Activated CD4-positive, alpha-beta T cell treated with anti-CD3 and anti-CD28 coated beads for 48 hours (primary cell): ENCODE data around the gene ATP10A.

Experiments used
- DNase-seq: peaks from one replicate; pipeline ENCODE4 v3.0.0-alpha.2; 2020

The ATP10A gene, protein sequence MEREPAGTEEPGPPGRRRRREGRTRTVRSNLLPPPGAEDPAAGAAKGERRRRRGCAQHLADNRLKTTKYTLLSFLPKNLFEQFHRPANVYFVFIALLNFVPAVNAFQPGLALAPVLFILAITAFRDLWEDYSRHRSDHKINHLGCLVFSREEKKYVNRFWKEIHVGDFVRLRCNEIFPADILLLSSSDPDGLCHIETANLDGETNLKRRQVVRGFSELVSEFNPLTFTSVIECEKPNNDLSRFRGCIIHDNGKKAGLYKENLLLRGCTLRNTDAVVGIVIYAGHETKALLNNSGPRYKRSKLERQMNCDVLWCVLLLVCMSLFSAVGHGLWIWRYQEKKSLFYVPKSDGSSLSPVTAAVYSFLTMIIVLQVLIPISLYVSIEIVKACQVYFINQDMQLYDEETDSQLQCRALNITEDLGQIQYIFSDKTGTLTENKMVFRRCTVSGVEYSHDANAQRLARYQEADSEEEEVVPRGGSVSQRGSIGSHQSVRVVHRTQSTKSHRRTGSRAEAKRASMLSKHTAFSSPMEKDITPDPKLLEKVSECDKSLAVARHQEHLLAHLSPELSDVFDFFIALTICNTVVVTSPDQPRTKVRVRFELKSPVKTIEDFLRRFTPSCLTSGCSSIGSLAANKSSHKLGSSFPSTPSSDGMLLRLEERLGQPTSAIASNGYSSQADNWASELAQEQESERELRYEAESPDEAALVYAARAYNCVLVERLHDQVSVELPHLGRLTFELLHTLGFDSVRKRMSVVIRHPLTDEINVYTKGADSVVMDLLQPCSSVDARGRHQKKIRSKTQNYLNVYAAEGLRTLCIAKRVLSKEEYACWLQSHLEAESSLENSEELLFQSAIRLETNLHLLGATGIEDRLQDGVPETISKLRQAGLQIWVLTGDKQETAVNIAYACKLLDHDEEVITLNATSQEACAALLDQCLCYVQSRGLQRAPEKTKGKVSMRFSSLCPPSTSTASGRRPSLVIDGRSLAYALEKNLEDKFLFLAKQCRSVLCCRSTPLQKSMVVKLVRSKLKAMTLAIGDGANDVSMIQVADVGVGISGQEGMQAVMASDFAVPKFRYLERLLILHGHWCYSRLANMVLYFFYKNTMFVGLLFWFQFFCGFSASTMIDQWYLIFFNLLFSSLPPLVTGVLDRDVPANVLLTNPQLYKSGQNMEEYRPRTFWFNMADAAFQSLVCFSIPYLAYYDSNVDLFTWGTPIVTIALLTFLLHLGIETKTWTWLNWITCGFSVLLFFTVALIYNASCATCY (N-terminal part only)

DNA sequence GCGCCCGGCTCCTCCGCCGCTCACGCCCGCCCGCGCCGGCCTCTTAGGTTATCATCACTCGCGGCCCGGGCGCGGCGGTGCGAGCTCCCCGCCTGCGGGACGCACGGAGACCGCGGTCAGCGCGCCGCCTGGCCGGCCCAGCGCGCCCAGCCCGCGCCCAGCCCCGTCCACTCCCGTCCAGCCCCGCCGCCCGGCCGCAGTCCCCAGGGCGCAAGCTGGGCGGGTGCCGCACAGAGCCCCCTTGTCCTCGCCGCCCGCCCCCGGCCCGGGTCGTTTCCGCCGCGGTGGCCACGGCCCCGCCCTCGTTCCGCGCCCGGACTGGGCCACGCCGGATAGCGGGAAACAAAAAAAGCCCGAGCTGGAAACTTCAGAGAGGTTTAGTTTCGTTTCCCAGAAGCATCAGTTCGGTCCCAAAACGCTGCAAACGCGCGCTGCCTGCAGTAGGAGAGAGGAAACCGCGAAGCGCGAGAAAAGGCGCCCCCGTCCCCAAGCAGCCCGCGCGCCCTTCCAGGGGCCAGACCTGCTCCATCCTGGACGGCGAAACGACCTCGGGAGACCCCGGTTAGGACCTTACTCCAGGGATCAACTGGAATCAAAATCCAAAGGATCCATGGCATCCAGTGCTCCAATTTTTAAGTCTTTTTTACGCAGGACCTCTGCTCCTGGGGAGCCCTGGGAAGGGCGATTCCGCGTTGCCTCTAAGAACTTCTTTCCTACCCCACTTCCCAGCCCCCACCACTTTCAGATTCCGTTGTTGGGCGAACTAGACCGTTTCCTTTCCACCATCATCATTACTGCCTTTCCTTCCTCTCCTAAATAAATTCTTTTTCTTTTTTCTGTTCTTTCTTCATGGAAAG is at the start of gene ATP10A:
Gene ATP10A (minus strand): TSS at position 217 of the 857 bp plus-strand sequence. CDS start 231 bp downstream, outside the sequence.
- DNase-seq, result peak; percentile 68

- DNase-seq, result no peak
These were observed 48.9 kb upstream of the ATP10A start for GRCh38 chr15:25912035-25912434.

DNA sequence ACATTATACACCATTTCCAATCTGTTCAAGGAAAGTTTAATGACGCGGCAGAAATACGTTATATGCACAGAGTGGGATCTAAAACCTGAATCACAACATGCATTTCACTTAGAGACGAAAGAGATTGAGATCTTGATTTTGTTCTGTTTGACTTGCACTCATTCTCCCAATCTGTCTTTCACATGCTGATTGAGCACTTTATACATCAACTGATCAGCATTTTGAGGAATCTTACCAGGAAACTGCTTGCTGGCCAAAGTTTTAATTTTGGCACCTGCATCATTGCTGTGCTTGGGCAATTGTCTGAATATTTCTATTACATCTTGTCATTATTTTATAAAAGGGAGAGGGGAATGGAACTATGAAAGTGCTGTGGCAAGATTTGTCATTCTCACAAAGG is 47.7 kb upstream of the ATP10A start:
- no peak for DNase-seq

DNA sequence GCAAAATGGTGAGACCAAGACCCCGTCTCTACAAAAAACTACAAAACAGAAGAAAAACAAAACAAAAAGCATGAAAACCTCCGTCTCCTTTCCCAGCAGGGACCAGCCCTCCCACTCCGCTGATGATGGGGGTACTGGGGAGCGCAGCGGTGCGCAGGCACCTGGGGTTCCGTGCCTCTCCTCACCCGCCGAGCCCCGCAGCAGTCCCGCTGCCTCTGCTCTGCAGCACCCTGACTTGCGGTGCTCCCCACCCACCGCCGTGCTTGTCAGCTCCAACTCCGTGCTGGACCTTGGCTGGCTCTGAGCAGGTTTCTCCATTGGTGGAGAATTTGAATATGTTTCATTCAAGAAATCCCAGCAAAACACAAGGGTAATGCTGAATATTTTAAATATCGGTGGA is 46.7 kb upstream of the ATP10A start:
- no peak for DNase-seq

DNA sequence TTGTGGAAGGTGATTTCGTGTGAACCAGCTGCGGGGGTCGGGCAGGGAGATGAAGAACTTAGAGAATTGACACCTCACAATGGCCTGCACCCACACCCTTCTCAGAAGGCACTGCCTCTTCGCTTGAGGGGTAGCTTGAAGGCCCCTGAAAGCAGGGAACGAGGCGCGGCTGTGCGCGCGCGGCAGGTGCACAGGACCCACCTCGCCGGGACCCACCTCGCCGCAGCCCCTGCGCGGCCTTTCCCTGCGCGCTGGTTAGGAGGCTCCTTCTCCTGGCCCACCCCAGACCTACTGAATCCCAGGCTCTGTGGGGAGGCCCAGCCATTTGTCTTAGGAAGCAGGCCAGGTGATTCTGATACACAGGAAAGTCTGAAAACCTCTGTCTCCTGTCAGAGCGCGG is 46.2 kb upstream of the ATP10A start:
- DNase-seq, result no peak

DNA sequence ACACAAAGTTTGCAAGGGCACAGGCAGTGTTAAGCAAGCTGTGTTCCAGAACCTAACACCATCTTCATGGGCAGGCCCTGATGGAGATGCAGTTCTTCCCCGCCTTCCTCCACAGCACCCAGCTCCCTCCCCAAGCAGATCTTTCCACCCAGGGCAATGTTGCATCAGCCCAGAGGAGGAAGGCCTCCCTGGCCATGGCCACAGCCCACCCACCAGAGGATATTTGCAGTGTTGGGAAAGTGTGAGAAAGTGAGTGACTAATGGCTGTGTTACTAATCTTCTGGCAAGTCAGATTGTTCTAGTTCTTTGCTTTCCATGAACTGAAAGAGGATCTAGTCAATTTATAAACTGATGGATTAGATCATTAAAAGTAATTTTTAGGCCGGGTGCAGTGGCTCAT is 42.0 kb upstream of the ATP10A start:
- peak; percentile 68 for DNase-seq

DNA sequence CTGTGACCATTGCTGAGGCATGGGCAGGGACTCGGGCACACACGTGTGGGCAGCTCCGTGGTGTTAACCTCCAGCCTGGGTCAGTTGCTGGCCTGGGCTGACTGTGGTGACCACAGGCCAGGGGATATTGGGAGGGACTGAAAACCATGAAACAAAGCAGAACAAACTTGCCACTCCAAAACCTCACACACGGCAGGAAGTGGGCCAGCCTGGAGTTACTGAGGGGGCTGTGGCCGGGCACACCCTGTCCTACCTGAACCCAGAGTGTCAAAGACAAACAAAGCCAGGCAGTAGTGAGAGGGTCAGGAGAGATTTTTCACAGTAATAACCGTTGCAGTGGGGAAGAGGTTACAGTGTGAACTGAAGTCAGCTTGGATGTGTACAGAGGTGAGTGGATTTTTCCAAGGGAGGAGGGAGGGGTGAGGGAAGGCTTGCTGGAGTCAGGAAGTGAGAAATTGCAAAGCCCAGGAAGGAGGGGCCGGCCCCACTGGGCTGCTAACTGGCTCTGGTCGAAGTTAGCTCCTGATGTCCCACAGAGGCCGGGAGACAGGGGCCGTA is 40.0 kb upstream of the ATP10A start:
- peak; percentile 8 for DNase-seq

DNA sequence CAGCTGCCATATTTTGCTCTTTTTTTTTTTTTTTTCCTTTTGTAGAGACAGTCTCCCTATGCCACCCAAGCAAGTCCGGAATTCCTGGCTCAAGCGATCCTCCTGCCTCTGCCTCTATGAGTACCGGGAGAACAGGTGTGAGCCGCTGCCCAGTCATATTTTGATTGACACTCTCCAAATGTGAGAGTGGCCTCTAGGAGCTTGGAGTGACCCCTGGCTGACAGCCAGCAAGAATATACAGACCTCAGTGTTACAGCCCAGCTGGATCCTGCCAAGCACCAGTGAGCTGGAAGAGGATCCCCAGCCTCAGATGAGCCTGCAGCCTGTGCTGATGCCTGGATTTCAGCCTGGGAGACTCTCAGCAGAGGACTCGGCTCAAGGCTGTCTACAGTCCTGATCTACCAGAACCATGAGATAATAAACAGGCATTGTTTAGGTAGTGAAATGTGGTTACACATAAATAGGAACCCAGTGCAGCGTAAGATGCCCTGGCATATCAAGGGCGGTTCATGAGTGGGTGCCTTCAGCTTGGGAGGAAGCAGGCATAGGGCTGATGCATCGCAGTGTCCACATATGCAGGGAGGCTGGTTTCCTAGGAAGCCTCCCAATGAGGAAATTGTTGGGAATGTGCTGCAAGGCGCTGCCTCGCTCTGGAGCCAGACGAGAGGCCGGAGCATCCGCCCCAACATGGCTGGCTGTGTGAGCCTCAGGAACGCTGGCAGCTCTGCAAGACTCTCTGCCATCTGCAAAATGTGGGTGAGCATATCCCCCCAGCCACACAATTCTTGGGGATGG is 38.9 kb upstream of the ATP10A start:
- no peak for DNase-seq

DNA sequence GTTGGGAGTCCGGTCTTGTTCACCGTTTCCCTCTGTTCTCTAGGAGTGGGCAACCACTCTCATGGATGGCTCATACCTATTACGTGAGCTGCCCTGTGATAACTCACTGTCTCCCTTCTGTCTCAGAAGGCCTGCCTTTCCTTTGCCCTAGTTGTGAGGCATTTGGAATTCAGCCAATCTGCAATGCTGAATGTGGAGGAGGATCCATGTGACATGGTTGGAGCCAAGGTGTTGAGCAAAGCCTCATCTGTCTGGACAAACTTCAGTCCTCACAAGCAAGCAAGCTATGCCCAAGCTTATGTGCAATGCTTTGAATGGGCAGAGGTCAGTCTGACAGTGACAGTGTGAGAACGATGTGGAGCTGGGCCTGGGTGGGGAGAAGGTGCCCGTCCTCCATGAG is 37.8 kb upstream of the ATP10A start:
- no peak for DNase-seq

GRCh38 chr15:25900431-25900830 is 37.3 kb upstream of the ATP10A start:
- no peak for DNase-seq

GRCh38 chr15:25899870-25900269 is 36.7 kb upstream of the ATP10A start:
- DNase-seq, result no peak

- DNase-seq, result no peak
These were observed 34.5 kb upstream of the ATP10A start for GRCh38 chr15:25897658-25898057.

DNA sequence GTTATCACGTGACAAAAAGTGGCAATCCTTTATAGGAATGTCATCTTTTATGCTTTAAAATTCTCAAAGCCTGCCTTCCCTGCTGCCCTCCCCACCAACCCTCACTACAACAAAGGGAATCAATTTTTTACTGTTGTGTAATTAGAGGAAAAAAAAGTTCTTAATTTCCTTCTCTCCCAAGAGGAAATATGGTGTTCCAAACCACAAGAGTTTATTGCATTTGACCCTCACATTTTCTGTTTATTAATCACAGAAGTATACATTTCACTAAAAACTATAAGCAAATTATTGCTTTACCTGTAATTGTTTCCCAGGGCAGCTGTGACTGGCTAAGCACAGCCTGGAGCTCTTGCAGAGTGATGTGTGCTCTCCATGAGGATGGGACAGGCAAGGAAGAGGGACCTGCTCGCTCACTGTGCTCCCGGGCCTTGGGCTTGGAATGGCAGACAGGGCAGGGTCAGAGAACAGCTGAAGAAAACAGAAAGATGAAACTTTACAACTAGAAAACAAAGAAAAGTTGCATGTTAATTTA is 31.3 kb upstream of the ATP10A start:
- DNase-seq, result no peak

DNA sequence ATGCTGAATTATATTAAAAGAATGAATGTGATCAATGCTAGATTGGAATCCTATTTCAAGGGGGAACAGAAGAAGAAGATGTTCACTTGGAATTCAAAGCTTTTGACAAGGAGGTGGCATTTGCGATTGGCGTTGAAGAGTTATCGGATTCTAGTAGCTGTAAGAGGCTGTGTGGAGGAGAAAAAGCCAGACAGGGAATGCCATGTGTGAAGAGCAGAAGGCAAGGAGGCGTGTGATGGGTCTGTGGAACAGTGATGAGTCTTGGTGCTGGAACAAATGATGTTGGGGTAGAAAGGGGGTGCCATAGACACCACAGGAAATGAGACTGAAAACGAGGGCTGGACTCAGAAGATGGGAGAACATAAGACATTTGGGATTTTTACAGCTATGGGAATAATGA is 30.5 kb upstream of the ATP10A start:
- no peak for DNase-seq

- DNase-seq, result no peak
These were observed 29.0 kb upstream of the ATP10A start for GRCh38 chr15:25892126-25892525.

DNA sequence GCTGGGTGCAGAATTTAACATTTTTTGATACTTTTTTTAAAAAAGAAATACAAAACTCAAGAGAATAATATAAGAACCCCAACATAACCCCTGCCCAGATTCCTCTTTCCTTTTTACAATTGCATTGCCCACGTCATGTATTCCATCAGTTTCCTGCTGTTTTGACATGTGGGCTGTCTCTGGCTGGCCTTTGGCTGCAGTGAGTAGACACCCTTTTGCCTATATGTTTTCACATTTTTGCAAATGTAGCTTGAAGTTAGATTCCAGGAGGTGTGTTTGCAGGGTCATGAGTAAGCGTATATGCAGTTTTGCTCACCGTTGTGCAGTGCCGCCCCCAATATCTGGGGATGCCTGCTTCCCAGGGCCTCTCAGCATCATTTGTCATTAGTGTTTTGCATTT is 28.0 kb upstream of the ATP10A start:
- DNase-seq, result no peak

DNA sequence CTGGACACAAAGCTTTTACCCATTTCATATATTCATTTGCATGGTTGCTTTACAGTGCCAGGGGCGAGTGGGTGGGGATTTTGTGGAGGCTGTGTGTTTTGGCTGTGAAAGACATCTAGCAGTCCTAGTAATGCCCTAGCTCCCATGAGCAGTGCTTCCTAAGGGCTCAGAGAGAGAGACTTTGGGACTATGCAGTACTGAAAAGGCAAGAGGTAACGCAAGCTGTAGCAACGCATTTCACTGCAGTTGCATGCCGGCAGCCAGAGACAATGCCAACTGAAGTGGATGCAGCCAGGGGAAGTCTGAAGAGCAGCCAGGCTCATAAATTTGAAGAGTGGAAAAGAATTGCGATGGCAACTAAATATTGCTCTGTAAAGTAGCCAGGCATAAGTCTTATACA is 27.4 kb upstream of the ATP10A start:
- no peak for DNase-seq

DNA sequence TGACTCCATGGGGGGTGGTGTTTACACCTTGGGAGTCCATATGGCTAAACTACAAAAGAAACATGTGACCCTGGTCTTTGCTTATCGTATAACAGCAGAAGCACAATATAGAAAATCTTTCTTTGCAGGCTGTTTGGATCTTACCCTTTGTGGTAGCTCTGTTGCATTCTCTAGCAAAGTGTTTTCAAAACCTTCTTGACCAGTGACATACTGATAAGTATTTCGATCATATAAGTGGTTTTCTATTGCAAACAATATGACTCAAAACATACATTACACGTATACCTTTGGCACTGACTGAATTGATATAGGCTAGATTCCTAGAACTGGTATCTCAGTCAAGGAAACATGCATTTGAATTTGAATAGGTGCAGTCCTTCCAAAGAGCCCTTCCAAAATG is 24.7 kb upstream of the ATP10A start:
- no peak for DNase-seq

- no peak for DNase-seq
These were observed 23.5 kb upstream of the ATP10A start for GRCh38 chr15:25886498-25887140.

- no peak for DNase-seq
These were observed 21.2 kb upstream of the ATP10A start for GRCh38 chr15:25884370-25884769.
